ENCODE results near the gene APPL1. TPM values are rescaled to one million over a fixed set of nuclear protein-coding genes. Genes with fewer than 3 reads are reported as not detected.
"Not testable (repeated sequence)": the region's sequence is repeated elsewhere in the genome, so short reads cannot be mapped to it uniquely, and the experiment has no call there.

Gene APPL1
- total and polyA plus RNA-seq, 2 of the 8 experiments (the other 6 are each of a cell fraction or from before 2014, with no cell fraction given): 9.4 to 34.4 TPM

DNA sequence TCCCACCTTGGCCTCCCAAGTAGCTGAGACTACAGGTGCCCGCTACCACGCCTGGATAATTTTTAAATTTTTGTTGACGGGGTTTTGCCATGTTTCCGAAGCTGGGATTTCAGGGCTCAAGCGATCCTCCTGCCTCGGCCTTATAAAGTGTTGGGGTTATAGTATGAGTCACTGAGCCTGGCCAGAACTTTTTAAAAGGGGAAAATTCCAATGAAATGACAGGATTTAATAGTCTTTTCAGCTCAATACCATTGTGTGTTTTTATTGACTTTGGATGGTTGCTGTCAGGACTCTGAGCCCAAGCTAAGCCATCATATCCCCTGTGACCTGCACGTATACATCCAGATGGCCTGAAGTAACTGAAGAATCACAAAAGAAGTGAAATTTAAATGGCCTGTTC, 76.0 kb downstream of the APPL1 start:
- H2AFZ ChIP-seq (ENCODE audit: low read length): 0 out of 2 replicates have a peak overlapping the region, but pooled peaks have one; percentile 7
- H3K4me2 ChIP-seq (ENCODE audit: insufficient read depth in 1 of 2, low read depth in 2 of 2, low read length in 2 of 2); H3K27me3 ChIP-seq (replicated peaks in 1 of 4; ENCODE audit: control insufficient read depth in 3 of 4, extremely low read depth in 1 of 4, insufficient read depth in 3 of 4, low read length in 3 of 4); H4K20me1 ChIP-seq (replicated peaks in 1 of 2; ENCODE audit: control insufficient read depth in 1 of 2, insufficient read depth in 2 of 2, low read length in 2 of 2); H2BK12ac ChIP-seq (ENCODE audit: low read depth, low read length); FAIRE-seq; H2AK5ac ChIP-seq (ENCODE audit: low read depth, low read length); DNase-seq (ENCODE audit: low read depth in 1 of 2, low spot score in 2 of 2); H3K4me3 ChIP-seq (ENCODE audit: extremely low read depth in 1 of 4, insufficient read depth in 2 of 4, low read depth in 3 of 4, low read length in 4 of 4); H4K5ac ChIP-seq (ENCODE audit: insufficient read length, low read depth, low read length); H3K79me1 ChIP-seq (ENCODE audit: low read depth, low read length); H2BK5ac ChIP-seq (ENCODE audit: low read depth, low read length); POLR2A ChIA-PET (ENCODE audit: partially characterized antibody); H3K56ac ChIP-seq (replicated peaks; ENCODE audit: insufficient read length, low read depth, low read length); CTCF ChIA-PET (ENCODE audit: partially characterized antibody); H3K4ac ChIP-seq (replicated peaks; ENCODE audit: insufficient read length, low read depth, low read length); H3K23ac ChIP-seq (ENCODE audit: insufficient read length); H3K9me3 ChIP-seq (ENCODE audit: insufficient read depth in 2 of 2, low read depth in 1 of 2, low read length in 1 of 2); H2BK120ac ChIP-seq (replicated peaks; ENCODE audit: low read depth, low read length); H2BK15ac ChIP-seq (ENCODE audit: low read length); H3K27ac ChIP-seq (ENCODE audit: low read depth, low read length); H3K79me2 ChIP-seq (ENCODE audit: control insufficient read depth in 1 of 2, insufficient read depth in 2 of 2, low read length in 2 of 2); H2BK20ac ChIP-seq (ENCODE audit: low read length); H4K91ac ChIP-seq (replicated peaks; ENCODE audit: insufficient read length, low read length); H3K23me2 ChIP-seq (ENCODE audit: low read depth, low read length); H3K9ac ChIP-seq (replicated peaks in 1 of 4; ENCODE audit: extremely low read depth in 1 of 4, low read depth in 3 of 4, low read length in 3 of 4); H3K36me3 ChIP-seq (ENCODE audit: control insufficient read depth in 2 of 4, insufficient read depth in 4 of 4, low read length in 3 of 4); H3K18ac ChIP-seq (ENCODE audit: extremely low read depth, low read length); H3K14ac ChIP-seq (ENCODE audit: insufficient read length); H4K8ac ChIP-seq (ENCODE audit: extremely low read depth, insufficient read depth, low read length); H3K4me1 ChIP-seq (replicated peaks in 1 of 4; ENCODE audit: control insufficient read depth in 3 of 4, insufficient read depth in 4 of 4, low read length in 3 of 4): not testable (repeated sequence)
- WGBS, 2 experiments (ENCODE audit: extremely low coverage in 1 of 2, insufficient coverage in 1 of 2, insufficient read length in 1 of 2, insufficient replicate concordance in 2 of 2, low coverage in 1 of 2, low lambda C conversion rate in 2 of 2, missing lambda C conversion rate in 1 of 2): 95% methylated on average over 7 of the region's 7 CpGs; no CpG with 5 or more reads in 1 of the 2 experiments

All from H1 (cell line).